GM19455 (cell line): ENCODE data around the gene HOXC5.
"Not testable (repeated sequence)": the region's sequence is repeated elsewhere in the genome, so short reads cannot be mapped to it uniquely, and the experiment has no call there.

Experiments used
- ATAC-seq: cut with Tn5 transposase; IDR thresholded peaks from one replicate; pipeline ENCODE4 v1.9.1; 2021; ENCODE audit not compliant: unreplicated experiment

Gene HOXC5

DNA sequence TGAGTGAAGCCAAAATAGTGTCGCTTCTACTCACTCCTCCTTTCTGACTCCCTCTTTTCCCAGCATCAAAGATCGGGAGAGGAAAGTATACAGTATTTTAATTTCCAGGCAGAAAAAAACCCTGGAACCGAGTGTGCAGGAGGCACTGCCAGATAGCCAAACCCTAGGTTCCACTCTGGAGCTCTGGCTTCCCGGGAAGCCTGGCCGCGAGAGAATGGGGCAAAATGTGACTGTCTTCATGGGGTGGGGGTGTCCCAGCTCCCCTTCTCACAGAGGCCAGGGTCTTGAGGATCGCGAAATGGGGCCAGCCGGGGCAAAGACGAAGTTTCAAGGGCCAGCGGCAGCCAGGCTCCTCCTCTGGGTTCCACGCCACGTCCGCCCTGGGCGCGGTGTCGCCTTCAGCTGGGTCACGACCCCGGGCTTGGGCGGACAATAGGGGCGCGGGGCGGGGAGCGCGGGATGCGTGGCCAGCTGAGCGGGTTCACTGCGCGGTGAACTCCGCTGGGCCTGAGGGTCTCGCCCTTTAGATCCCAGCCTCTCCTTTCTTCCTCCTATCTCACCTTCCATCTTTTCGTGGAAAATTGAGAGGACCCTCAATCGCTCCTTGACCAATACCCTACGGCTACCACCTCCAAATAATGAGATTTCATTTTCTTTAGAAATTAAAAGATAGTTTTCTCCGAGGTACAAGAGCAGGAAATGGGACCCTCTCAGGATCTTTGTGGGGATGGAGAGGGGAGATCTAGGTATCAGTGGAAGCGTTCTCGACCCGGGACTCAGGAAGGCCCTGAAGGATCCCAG, 27.5 kb downstream of the HOXC5 start:
- ATAC-seq, result no peak

DNA sequence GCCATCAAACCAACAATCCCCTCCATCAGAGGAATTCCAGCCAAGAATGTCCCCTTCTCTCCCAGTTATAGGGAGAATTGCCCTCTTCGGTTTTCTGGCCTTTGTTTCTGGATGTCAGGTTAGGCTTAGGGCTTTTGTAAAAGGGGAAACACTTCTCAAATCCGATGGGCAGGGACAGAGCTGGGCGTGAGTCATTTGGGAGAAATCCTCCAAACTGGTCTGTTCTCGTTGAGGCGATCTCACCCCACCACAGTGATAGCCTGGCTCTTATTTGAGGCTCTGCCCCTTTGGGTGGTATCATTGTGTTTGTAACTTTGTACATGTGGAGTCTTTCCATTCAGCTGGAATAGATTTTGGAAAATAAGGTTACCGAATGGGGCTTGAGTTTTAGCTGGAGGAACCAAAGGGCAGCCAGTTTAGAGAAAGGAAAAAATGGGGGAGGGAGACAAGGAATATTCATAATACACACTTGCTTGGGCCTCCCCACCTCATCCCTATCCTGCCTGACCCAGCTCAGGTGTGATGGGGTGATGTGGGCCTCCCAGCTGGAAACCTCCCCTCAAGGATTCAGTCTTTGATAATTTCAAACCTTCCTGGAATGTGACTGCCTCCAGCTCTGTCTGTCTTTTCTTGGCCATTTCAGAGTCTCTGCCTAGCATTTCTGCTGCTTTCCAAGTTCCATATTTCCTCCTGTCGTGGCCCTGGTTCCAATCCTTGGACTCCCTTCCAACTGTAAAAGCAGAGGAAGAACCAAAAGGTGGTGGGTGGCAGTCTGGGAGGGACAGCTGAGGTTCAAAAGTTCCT, 28.3 kb downstream of the HOXC5 start:
- ATAC-seq, result no peak

DNA sequence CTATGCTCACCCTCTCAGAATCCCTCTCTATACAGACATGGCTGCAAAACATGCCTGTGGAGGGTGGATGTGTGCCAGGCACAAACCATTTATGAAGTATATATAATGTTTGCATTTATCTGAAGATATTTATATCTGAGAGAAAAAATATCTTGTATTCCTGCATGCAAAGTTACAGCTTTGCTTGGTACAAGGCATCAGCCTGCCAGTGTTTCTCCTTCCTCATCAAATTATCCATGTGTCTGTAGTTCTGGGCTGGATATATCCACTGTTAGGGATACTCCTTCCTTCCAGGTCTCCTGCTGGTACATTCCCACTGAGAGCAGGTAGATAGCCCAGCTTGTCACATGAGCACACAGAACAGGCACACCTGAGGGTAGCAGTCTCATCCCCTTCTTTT, 32.8 kb downstream of the HOXC5 start:
- ATAC-seq, result no peak

DNA sequence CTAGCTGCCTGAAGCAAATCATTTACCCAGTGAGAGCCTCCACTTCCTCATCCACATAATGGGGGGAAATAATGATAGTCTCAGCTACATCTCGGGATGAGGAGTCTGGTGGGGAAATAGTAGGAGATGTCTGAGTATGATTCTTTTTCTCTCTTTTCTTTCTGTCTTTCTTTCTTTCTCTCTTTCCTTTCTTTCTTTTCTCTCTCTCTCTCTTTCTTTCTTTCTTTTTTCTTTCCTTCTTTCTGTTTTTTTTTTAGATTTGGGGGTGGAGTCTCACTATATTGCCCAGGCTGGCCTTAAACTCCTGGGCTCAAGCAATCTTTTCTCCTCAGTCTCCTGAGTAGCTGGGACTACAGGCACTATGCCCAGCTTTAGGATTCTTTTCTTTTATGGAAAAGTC, 33.6 kb downstream of the HOXC5 start:
- ATAC-seq, result no peak

DNA sequence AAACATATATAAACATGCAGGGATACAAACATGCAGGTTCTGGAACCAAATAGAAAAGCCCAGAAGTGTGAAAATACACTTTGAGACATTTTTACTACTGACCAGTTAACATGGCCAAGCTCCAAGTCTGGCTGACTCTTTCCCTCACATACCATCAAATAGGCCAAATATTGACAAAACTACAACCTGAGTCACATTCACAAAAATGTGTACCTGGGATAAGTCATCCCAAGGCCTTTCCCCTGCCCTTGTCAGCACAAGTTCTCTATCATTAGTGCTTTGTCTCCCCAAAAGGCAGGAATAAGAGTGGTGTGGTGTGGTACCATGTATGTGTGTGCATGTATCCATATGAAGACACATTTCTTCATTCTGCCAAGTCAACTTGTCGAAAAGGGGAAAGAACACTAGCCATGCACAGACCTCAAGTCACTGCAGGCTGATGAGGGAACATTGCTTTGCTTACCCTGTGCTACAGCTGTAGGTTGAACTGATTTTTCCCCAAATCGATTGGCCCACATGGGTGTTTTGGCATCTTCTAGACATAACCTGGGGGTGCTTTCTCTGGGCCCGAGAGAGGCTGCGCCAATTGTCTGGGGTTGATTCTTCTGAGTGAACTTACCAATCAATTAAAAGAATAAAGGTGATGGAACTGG, 35.7 kb downstream of the HOXC5 start:
- ATAC-seq, result no peak

DNA sequence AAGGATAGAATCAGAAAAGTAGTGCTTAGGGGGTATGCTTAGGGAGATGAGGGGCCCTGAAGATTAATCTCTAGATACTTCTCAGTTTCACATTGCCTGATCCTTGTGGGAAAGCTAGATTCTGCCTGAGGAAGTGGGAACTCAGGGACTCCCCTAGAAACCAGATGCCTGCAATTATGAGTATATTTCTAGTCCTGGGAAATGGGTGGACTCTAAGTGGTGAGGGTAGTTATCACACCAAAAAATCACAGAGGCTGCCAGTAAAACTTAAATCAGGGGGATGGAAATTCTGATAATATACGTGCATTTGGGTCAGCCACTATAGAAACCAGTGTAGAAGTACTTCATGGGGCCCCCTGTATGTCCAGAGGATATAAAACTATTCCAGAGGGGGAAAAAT, 39.1 kb downstream of the HOXC5 start:
- ATAC-seq, result no peak

DNA sequence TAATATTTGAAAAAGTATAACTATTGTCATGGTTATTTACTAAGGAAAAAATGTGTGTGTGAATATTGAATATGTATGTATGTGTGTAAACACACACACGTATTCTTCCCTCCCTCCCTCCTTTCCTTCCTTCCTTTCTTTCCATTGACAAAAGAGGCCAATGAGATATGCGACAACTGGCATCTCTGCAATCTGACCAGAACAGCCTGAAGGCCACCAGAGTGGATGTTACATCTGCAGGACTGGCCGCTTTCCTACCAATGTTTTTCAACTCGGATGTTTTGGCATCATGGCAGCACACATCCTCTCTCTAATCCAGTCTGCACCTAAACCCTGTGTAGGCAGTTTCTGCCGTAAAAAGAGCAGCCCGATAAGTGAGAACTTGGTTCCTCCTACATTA, 41.5 kb downstream of the HOXC5 start:
- ATAC-seq, result no peak

DNA sequence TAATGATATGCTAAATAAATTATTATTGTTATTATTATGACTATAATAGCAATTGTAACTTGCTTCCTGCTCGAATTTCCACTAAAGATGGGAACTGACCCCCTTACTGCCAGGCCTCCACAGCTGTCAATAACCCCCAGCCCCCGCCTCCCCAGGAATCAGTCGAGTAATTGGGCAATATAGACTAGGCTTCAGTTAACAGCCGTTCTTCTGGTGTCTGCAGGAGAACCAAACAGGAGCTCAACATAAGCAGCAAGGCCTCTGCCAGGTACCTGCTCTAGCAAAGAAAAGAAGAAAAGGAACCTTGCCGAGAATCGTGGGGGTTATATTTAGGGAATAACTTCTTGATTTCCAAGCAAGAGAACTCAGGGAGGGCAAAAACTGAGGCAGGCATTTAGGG, 42.6 kb downstream of the HOXC5 start:
- ATAC-seq, result no peak

DNA sequence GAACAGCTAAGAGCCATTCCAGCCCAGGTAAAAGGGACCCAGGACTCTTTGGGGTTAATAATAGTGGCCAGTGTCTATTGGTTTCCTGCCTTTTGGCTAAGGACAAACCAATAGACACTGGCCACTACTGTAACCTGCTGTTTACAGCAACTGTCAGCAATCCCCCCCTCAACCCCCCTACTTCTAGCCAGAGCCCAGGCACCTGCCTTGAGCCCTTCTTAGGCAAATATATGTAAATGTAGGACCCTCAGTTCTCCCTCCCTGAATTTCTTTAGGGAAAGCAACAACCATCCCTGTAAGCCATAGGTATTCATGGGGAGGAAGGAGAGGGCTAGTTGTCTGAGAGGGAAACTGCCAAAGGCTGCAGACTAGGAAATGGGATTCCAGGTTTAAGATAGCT, 43.1 kb downstream of the HOXC5 start:
- ATAC-seq, result no peak

DNA sequence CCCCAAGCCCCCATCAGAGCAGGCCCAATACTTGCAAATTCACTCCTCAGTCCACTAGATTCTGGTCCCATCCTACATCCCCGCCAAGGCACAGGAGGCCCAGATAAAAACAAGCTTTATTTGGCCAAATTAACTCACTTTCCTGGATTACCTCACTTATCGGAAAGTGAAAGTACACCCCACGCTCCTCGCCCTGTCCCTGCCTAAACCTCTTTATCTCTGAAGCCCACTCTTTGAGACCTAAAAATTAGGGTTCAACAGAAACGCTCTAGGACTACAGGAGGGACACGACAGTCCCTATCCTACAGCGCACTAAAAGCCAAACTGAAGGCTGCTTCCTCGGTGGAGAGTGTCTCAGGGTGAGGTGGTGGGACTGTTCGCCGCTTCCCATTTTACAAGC, 45.0 kb downstream of the HOXC5 start:
- not testable (repeated sequence) for ATAC-seq

DNA sequence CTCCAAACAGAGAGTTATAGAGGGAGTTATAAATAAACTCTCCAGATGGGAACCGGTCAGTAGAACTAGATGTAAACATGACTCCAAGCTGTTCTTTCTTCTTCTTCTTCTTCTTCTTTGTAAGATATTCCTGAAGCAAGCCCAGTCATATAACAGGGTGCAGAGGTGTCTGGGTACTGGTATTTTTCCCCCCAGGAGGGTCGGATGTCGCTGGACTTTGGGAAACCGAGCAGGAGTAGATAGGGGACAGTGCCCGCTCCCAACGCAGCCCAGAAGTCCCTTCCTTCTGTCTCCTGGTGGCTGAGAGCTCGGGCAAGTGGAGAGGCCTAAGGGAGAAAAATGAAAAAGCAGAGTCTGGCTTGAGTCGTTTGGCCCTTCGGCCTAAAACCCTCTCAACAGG, 46.3 kb downstream of the HOXC5 start:
- ATAC-seq, result not testable (repeated sequence)

DNA sequence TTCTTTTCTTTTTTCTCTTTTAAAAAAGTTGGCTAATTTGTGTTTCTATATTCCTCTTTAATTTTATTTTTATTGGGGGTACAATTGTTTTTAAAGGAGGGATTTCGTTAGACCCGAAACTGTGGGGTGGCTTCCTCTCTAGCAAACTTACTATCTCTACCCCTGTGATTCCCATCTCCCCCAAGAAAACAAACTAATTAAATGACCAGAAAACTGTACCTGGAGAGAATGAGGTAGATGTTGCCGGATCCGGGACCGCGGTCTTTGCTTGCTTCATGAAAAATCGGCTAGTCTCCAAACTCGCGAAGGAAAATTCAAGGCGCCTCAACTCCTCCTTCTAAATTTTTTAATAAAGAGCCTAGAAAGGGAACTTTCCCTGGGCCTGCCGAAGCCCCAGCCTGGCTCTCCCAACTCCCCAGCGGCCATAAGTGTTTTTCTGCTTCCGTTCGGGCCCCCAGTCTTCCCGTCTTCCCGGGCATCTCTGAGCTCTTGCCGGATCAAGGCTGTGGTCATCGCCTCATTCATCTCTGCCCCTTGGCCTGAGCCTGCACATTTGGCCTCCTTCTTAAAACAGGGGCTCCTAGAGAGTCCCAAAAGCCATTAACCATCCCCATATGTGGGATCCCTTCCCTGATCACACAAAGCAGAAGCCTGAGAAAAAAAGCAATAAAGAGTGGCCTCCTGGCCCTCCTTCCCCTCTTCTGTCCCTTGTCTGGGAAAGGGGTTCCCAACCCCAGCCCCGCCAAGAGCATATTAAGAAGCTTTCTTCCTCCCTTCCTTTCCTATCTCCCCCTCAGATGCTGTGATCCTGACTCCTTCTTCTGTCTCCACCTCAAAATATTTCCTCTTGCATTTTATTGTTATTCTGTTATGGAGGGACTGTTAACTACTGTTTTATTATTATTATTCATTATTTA, 47.4 kb downstream of the HOXC5 start:
- not testable (repeated sequence) for ATAC-seq

DNA sequence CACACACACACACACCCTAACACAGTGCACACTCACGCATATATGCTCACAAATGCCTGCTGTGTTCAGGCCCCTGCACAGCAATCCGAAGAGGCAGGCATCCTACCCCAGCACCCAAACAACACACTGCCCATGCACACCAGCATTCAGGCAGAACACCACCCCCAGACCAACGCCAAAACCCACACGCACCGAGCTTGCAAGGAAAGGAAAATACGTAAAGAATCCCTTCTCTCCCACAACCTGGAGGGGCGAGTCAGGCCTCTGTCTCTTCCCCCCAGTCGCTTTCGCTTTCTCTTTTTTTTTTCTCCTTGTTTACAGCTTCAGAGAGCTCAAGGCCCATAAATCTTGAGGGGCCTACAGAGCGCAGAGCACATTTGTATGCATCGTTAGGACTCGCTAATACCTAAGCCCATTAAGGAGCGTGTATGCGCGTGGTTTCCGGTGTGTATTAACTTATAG, 48.2 kb downstream of the HOXC5 start:
- ATAC-seq, result not testable (repeated sequence)

DNA sequence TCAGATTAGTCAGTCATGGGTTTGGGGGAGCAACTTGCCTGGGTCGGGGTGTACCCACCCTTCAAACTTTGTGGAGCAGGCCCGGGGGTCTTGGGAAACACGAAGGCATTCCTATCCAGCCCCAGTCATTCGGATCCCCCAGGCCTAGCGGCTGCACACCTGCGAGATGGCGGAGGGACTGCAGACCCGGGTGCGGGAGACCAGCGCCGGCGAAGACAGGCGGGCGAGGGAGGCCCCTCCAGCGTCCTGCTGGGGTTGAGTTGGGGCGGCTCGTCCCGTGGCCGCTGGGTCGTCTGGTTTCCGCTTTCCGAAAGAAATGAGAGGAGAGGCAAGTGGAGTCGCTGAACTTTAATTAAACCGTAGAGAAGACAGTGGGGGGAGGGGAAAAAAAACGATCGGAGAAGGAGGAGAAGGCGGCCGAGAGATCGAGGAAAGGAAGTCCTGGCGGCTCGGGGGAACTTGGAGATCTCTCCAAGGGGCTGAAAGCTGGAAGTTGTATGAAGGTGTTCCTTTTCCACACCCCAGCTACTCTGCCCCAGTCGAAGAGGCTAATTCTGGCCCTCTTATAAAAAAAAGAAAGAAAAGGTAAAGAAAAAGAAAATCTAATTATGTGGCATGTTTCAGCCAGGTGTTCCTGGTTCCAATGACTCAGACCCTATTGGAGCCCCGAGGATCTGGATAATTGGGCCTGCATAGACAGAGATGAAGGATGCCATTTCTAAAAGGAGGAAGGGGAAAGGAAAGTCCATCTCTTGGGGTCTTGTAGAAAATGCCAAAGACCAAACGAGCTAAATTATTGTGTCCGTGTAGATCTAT, 48.9 kb downstream of the HOXC5 start:
- ATAC-seq, result not testable (repeated sequence)

DNA sequence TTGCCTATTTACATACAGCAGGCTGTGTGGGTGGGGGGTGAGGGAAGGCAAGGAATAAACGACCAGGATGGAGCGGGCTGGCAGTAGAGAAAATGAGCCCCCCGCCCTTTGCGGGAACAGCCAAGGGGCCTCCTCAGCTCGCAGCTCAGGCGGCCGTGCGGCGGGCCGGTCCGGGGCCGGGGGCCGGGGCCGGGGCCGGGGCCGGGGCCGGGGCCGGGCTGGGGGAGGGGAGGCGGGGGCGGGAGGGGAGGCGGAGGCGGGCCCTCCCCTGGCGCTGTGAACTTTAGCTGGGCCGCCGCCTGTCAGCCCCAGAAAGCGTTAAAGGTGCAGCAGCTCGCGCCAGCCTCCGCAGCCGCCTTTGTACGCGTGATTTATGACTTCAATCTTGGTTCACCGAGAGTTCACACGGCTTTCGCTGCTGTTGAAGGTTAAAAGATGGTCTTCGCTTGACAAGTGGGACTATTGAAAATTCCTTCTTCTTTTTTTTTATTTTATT, 49.6 kb downstream of the HOXC5 start:
- ATAC-seq, result no peak
